NCI-H128 (cell line): ENCODE results near the gene PTPRR.

Source experiments
- DNase-seq: peaks from one replicate; lab custom pipeline; 2025; ENCODE audit not compliant: unreplicated experiment; lab: John Stamatoyannopoulos, UW

The PTPRR gene

DNA sequence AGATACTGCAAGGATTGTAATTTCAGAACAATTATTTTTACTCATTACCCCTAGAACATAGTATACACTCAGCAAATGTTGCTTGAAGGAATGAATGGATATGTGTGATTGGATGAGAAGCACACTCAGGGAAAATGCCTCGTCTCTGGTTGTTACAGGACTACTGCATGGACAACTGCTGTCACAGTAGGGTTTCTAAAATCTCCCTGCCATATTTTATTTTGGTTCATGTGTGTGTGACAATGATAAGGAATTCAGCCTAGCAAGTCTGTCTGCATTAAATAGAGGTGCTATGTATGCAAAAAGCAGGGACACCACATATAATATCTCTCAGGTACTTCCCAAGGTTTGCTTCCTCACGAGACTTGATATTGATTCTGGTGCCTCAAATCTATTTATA lies 1.4 kb downstream of the PTPRR start:
- DNase-seq = no peak

DNA sequence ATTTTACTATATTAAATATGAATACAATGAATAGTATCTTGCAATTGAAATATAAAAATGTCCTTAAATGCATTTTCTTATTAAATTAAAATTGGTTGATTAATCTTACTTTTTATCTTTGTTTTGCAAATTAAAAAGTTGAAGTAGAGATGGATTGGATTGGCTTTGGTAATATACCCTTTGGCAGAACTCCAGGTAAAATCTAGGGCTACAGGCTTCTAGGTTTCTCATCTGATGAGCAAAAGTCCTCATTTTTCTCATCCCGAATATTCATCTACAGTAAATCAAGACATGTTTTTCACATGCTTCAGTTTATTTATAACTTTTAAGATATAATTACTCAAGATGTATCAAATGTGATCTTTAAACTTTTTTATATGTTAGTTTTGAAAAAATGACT lies 2.2 kb downstream of the PTPRR start:
- DNase-seq = no peak

DNA sequence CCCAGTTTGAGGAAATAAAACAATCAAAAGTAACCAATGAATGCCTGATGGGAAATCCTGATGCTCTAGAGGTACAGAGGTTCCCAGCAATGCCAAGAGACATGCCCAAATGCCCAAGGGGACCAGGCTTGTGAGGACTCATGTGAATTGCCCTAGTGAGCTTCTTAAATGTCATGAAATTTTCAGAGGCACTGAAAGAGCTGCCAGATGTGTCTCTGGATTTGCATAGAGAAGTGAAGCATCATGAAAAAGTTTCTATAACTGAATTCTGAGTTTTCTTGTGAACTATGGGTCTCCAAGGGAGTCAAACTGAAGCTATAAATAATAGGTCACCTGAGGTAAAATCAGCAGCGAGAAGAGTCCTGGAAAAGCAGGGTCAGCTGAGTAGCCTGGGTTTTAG lies 9.9 kb downstream of the PTPRR start:
- no peak for DNase-seq

DNA sequence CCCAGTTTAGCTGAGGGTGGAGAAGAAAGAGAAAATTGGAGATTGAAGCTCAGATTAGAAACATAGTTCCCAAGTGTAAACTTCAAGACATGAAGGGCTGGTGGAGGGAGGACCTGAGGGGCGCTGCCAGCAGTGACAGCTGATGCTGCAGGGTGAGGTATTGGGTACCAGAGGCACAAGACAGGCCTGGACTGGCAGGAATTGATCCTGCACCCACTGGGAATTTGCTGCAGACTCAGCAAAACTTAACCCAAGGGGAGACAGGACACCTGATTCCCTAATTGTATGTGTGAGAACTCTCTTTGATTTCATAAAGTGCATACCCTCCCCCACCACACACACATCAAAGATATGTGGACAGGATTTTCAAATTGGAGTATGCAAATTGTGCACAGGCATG lies 11.6 kb downstream of the PTPRR start:
- DNase-seq = no peak

DNA sequence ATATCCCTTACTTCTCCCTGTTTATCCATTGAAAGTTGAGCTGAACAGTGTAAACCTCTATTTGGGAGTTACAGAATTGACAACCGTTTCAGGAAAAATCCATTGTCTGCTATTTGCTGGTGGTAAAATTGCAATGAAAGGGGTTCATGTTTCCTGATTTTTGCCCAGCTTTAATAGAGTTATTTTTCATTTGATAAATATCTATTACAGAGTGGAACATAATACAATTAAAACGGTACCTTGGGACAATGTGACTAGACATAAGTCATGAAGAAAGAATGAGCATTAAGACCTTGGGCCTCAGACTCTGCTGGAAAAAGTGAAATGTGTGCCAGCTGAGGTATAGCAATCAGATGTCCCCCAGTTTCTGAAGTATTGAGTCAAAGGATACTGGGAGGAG lies 13.1 kb downstream of the PTPRR start:
- DNase-seq = no peak

DNA sequence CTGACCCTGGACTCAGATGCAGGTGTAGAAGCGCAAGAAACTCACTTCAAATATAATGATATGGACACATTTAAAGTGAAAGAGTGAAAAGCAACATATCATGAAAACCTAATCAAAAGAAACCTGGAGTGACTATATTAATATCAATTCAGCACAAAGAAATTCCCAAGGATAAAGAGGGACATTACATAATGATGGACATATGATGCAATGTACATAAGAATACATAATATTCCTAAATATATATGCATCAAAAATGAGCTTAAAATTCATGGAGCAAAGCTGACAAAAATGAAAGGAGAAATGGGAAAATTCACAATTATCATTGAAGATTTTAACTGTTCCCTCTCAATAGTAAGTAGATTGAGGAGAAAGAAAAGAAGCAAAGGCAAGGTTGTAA lies 24.6 kb downstream of the PTPRR start:
- DNase-seq = no peak

DNA sequence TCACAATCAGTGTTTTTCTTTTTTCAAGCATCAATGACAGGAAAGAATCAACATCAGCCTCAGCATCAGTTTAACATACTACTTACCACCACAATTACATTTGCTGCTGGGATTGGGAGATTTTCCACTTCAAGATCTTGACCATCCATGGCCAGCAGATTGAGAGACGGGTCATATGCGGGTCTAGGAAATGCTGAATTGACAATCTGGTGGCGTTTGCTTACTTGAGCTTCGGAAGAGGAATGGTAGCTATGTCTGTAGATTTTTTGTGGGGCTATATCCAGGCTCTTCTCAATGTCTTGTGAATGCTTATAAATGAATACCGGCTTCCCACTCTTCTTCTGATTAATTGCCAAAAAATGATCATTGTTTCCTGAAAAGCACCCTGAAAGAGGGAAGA lies 27.9 kb downstream of the PTPRR start:
- DNase-seq = no peak

DNA sequence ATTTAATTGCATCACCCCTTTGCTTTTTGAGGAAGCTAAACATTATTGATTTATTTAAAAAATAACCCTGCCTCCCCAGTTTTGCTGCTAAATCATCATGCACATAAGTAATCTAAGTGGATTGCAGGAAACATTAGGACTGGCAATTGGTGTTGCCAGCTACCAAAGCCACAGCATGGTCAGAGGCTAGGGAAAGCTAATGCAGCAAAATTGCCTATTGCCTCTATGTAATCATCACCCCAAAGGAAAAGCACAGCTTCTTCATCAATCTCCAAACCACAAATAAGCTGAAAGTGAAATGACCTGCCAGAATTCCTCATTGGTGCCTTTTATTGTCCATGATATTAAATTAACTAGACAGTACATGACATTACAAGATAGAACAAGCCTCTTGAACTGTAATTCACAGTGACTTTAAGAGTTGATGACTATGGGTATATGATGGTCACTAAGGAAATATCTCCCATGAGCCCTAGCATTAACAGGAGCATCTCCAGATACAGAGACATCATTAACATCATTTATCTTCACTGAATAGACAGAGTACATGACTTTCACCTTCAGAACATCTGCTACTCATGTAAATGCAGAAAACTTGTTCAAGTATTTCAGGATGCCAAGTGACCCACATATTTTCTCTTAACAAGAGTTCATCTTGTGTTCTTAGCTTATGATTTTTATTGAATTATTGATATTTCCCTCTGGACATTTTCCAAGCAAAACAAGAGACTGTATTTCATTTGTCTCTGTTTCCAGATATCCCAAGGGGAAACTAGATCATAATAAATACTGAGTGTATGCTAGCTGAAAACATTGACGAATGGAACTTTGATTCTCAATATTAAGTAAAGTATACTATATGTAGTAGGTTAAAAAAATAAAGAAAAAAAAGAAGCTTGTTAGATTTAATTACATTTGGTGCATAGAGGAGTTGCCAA lies 29.4 kb downstream of the PTPRR start:
- no peak for DNase-seq

DNA sequence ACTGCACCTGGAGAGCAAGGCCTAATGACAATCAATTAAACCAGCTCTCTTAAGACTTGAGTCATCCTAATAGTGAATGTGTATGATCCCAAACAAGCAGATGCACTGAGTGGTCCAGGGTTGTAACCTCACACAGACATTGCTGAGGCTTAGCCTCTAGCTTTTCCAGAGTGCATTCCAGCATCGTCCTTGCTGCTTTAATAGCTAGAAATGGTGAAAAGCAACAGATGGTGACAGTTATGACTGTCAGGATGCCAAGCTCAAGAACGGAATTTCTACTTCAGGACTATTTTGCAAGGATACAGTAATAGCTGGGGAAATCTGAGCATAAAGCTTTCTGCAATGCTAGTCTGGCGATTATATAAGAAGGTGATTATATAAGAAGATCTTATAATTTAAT lies 34.6 kb downstream of the PTPRR start:
- DNase-seq = no peak

DNA sequence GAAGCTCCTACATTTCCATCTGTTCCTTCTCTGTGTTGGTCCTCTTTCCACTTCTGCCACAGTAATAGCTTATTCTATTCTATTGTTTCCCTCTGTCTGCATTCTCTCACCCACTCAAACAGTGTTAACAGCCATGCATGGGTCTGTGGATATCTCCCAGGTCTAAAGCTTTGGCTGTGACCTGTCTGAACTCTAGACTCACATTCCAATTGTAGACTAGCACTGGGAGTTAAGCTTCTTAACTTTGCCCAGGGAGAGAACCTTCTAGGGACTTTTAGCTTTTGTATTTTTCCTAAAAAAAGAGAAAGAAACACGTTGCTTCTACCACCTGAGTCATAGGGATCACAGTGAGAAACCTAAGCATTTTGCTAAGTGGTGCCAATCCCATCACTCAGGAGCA lies 36.7 kb downstream of the PTPRR start:
- no peak for DNase-seq

DNA sequence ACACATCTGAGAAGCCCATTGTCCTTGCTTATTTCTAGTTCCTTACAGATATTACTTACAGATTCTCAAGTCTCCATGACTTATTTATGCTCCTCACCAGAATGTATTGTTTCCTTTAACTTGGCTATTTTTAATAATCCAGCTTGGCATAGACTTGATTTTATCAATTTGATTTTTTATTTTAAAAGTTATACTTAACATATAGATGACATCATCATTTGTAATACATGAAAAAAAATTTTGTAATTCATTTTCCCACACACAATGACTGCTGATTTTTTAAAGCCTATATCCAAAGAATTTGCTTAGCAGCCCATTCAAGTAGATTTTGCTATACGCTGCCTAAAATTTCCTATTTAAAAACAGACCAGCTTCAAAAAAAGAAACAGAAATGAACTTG lies 39.8 kb downstream of the PTPRR start:
- DNase-seq = no peak

DNA sequence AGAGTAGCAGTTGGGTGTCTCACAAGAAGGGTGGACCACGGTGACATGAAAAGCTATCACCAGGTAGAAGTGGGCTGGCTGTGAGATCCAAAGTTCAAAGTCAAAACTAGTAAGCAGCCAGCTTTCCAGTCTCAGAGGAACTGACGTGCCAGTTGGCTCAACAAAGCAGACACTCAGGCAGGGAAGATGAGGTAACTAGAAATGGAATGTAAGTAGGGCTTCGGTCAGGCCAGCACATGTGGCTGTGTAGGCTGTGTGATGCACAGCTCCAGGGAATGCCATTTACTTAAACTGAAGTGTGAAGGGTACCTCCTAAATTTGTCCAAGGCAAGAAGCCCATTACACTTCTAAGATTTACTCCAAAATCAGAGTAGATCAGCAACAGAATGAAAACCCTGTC lies 43.6 kb downstream of the PTPRR start:
- DNase-seq = no peak

DNA sequence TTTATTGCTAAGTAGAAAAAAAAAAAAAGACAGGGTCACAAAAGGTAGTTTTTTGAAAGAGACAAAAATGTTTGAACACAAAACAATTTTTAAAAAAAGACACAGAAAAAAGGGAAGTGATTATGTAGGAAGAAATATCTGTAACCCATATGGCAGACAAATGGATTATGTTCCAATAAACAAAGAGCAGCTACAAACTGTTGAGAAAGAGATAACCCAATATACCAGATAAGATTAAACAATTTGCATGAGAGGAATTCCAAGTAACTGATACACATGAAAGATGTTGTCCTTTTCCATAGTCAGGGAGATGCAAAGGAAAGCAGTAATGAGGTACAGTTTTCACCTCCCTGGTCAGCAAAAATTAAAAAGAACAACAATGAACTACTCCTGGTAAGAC lies 44.9 kb downstream of the PTPRR start:
- no peak for DNase-seq

DNA sequence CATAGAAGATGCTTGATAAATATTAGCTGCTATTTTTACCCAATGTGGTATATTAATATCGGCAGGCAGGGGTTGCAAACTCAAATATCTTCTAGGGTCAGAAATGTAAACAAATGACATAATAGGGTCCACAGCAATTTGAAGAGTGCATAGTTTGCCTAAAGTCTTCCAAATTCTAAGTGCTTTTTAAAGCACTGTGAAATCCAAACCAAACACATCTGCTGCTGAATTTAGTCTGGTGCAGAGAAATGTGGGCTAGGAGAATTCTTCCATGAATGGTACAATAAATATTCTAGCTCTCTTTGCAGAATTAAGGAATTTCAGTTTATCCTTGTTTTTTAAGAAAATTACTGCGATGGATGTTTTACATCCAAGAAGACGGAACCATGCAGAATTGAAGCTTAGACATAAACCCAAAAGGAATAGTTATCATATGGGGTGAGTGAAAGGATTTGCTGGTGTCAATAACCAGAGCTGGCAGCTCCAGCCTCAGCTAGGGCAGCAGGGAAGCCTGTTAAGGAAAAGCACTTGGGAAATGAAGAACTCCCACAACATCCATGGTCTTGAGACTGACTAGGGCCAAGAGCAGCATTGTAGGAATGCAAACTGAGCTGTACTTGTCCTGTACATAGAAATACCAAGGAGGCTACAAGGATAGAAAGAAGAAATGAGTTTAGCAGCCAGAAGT lies 65.5 kb downstream of the PTPRR start:
- DNase-seq = no peak

DNA sequence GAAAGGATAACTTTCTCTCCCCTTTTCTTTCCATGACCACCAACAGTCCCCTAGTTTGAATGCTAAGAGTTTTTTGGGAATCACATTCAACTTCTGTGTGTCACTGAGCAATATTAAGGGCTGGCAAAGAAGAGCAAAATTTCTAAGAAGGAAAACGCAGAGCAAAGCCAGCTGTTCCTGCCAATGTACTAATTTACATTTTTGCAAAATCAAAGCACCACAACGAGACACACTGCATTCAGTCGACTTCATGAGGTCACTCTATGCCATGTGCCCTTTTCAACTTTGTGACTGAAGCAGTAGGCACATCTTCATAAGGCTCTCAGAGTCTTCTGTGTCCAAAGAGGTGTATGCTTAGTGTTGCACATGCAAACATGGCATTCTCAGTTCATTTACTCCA lies 66.4 kb downstream of the PTPRR start:
- no peak for DNase-seq

DNA sequence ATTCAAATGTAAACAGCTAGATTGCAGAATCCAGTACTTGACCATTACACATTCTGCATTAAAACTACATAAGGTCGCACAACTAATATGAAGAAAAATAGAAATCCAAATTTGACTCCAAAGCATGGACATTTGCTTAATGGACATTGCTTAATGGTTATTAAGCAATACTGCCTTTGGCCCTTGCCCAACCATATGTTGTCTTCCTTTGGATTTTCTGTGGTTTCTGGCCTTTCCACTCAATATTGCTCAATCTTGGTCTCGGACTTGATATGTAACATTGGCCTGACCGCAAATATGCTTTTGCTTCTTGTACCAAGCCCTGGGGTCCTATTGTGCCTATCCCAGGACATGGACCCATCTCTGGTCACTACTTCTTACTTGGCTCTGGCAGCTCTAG lies 67.2 kb downstream of the PTPRR start:
- no peak for DNase-seq

DNA sequence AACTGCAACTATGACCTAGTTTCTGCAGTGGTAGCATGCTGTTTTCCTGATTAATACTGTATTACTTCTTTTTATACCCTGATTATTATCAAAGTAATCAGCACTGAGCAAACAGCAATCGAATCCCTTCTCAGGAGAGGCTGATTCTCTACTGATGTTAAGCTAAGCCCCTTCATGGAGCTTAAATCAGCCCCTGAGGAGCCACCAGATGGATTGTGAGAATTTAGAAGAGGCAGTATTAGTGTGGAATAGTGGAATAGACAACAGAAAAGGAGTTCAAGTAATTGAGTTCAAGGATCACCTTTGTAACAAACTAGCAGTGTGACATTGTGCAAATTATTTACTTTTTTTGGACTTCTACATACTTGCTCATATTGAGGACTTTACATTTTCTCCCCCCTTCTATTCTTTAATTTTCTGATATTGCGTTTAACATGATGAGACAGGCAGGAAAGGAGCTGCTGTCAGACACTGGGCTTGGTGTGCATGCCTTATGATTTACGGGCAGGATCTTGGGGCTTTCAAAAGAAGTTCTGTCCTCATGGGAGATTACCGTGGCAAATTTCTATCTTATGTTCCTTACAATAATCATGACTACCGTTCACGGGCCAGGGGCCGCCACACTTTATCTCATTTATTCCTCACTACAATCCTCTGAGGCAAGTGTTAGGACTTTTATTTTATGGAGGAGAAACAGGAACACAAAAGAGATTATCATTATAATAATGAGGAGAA lies 68.0 kb downstream of the PTPRR start:
- DNase-seq = no peak

DNA sequence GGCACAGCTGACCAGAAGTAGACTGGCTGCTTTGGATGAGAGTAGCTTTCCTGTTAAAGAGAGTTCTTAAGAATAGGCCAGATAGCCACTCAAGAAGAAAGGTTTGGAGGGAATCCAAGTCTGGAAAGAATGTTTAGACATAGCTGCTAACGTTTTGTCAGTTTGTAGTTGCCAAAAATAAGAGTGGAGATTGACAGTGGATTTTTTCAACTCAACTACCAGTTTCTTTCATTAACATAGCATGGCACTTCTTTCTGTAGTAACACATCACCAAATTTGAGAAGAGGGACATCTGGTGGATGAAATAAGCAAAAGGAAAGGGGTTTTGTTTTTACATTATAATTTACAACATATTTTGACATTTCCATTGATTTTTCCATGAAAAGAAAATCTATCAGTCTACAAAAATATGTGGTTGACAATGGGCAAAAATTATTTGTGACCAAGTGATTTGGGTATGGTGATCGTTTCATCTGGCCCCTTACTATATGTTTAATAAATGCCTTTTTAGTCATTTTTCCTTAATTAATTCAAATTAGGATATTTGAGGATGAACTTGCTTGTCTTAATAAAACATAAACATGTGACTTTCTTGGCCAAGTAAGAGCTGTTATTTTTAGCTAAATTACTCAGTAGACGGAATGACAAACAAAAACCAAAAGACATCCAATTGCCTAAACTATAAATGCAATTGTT lies 71.1 kb downstream of the PTPRR start:
- DNase-seq = no peak

DNA sequence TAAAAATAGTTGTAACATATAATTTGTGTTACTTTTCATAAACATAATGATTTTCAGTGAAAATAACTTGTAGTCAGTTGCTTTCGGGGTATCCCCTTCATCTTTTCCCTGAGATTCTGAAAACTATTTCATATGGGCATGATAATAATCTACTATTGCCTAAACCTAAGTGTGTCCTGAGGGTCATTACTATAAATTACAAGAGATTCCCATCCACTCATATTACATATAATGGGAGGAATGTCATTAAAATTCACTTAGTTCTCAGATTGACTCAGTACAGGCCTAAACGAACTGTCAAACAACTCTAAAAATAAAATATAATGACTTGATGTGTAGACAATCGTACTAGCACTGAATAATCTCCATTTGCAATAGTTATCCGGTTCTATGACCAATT lies 72.7 kb downstream of the PTPRR start:
- DNase-seq = no peak

DNA sequence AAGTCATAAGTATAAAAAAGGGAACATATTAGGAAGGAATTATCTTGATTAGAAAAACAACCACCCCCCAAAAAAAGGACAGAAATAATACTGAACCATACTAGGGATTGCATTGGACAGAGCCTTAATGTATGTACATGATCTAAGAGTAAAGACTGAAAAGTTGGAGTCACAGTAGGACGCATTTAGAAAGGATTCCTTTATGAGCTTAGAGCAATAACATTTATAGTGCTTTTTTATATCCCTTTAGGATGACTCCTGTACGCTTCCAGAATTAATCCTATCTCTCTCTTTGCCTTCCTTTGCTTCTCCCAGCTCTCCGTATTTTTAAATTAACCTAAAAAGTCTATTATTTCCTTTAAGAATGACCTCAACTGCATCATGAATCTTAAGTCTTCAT lies 75.3 kb downstream of the PTPRR start:
- DNase-seq = no peak

DNA sequence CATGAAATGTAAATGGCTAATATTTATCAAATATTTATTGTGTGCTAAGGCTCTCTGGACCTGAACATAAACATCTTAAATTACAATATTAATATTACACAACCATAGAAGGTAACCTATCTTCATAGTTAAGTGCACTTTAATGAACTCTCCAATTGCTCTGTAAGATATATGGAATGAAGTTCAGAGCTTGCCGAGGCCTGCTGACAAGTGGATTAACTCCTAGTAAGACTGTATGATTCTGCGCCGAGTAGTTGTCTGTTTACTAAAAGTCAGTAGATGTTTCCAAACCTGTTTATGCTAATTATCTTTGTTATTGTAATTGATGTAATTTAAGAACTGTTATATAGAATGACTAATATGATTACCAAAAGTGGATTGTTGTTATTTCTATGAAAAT lies 77.2 kb downstream of the PTPRR start:
- no peak for DNase-seq
